Erythroblast (primary cell): ENCODE measurements around the gene SMTNL2.
"Not testable (repeated sequence)": the region's sequence is repeated elsewhere in the genome, so short reads cannot be mapped to it uniquely, and the experiment has no call there.

Source experiments
- DNase-seq, 2 experiments: peaks; one replicate each; lab custom pipeline; 2025; lab: John Stamatoyannopoulos, UW
- GATA1 ChIP-seq: IDR thresholded peaks from 2 replicates; pipeline ENCODE4 v1.6.1; 2011; ENCODE audit warnings: low read depth, mild to moderate bottlenecking, control low read depth, low read length, moderate library complexity
- POLR2A ChIP-seq: IDR thresholded peaks from 2 replicates; pipeline ENCODE4 v1.6.1; 2011; ENCODE audit warnings: mild to moderate bottlenecking, low read length

Gene SMTNL2

GRCh38 chr17:4601326-4601725, 17.0 kb downstream of the SMTNL2 start:
- no peak for TF ChIP-seq GATA1
- TF ChIP-seq POLR2A: no peak
- no peak for DNase-seq

- TF ChIP-seq GATA1 (no peak), POLR2A (no peak)
- DNase-seq: no peak
These were observed 17.7 kb downstream of the SMTNL2 start for GRCh38 chr17:4602041-4602440.

DNA sequence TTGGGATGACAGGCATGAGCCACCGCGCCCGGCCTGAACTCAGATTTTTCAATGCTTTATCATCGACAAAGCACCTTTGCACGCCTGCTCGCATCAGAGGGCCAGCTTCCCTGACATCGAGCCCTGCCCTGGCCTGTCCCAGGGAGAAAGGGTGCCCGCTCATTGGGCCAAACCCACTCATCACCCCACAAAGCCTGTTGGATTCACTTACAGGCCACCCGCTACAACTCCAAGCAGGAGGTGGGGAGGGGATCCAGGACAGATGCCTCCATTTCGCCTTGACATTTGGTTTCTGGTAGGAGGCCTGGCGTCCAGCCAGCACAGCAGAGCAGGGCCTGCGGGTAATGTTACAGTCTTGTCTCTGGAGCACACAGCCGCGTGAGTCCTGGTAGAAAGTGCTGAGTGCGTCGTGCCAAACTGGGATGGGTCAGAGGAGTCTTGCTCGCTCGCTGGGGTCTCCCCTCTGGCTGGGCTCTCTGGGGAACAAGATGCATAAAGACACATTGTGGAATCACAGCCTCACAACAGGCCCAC, 19.8 kb downstream of the SMTNL2 start:
- no peak for DNase-seq
- TF ChIP-seq POLR2A: no peak

DNA sequence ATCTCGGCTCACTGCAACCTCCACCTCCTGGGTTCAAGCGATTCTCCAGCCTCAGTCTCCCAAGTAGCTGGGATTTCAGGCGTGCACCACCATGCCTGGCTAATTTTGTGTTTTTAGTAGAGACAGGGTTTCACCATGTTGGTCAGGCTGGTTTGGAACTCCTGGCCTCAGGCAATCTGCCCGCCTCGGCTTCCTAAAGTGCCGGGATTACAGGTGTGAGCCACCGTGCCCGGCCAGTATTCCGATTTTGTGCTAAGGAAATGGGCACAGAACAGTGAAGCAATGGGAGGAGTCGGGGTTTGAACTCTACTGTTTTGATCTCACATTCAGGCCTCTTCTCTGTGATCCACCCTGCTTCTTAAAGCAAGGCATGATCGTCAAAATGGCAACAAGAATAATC, 20.4 kb downstream of the SMTNL2 start:
- not testable (repeated sequence) for DNase-seq

- TF ChIP-seq GATA1 (no peak), POLR2A (no peak)
- DNase-seq: no peak
These were observed 21.5 kb downstream of the SMTNL2 start for GRCh38 chr17:4605826-4606225.

DNA sequence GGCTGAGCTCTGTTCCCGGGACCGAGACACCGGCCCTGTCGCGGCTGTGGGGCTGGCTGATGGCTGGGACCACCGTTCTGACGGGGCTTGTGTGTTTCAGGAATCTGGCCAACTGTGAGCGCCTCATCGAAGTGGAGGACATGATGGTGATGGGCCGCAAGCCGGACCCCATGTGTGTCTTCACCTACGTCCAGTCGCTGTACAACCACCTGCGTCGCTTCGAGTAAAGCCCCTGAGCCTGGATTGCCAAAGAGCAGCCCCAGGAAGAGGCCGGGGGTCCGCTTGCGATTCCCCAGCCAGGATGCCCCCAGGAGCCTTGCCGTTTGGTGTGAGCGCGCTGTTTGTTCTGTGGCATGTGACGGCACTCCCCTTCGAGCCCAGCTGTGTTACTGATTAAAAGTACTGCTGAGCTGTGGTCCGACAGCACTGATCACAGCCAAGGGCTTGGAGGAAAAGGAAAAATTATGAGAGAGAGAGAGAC, 23.0 kb downstream of the SMTNL2 start:
- TF ChIP-seq POLR2A (no peak), GATA1 (no peak)
- no peak for DNase-seq

GRCh38 chr17:4607773-4608187, 23.5 kb downstream of the SMTNL2 start:
- peak; percentile 33 to 53 for DNase-seq
- TF ChIP-seq GATA1: no peak
- no peak for TF ChIP-seq POLR2A

DNA sequence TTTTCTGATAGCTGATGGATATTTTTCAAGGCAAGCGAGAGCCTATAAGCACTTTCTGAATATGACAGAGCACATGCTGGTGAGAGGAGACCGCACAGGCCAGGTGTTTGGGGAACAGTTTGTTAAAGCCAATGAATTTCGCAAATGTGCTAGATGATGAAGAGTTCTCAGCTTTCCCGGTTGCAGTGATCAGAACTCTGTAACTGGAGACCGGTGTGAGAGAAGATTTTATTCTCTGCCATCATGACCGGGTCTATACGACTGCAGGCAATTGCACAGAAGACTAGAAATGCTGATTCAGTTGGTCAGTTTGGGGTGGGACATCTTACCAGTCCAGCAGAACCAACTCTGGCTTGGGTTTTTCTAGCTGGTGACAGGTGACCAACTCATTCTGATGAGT, 25.4 kb downstream of the SMTNL2 start:
- TF ChIP-seq GATA1 (no peak), POLR2A (no peak)

GRCh38 chr17:4610162-4610561, 25.8 kb downstream of the SMTNL2 start:
- TF ChIP-seq GATA1: no peak
- no peak for TF ChIP-seq POLR2A

More for the DNA sequence above, 25.4 kb downstream of the SMTNL2 start:
- DNase-seq: no peak

DNA sequence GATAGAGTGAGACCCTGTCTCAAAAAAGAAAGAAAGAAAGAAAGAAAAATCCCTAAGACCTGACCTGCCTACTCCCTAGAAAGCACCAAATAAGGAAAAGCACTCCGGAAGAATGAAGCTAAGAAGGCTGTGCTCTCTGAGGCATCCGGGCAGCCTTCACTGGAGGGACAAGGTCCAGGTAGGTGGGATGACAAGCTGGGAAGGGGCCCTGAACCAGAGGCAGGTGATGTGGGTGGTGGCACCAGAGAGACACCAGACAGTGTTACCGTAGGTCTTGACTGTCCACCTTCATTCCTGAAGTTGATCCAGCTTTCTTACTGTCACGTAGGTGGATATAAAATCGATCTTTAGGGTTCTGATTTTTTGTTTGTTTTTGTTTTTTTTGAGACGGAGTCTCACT, 26.3 kb downstream of the SMTNL2 start:
- no peak for DNase-seq
- no peak for TF ChIP-seq POLR2A
- no peak for TF ChIP-seq GATA1

More at GRCh38 chr17:4610162-4610561, 25.8 kb downstream of the SMTNL2 start:
- DNase-seq: no peak

- TF ChIP-seq GATA1 (no peak), POLR2A (no peak)
- no peak for DNase-seq
These were observed 32.1 kb downstream of the SMTNL2 start for GRCh38 chr17:4616476-4616875.

- TF ChIP-seq POLR2A (no peak), GATA1 (no peak)
- DNase-seq: no peak
These were observed 32.8 kb downstream of the SMTNL2 start for GRCh38 chr17:4617090-4617489.

DNA sequence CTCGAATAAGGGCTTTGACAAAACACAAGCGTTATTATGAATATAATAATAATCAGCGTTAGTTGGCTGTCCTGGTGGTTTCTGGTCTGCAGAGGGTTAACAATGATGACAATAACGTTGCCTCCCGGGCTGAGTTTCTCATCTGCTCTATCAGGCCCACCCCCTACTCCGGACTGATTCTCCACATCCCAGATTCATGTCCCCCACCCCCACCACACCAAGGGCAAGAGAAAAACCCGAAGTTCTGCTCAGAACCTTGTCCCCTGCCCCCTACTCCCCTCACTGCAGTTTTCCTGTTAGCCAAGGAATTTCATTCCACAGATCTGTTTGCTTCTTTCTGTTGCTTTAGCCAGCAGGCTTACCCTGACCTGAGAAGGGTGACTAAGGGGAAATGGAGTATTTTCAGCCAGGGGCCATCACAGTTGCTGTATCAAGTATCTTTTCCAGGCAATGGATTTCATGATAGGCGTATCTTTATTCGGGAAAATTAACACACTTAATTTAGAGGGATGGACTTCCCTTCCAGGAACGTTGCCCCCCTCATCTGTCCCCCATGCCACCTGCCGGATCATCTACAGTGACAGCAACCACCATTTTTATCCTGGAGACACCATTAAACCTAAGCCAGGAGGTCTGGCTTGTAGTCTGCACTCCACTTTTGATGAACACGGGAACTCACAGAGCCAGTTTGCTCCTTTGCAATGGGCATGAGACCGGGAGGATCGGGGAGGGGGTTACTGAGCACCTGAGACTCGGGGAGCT, 33.4 kb downstream of the SMTNL2 start:
- DNase-seq: no peak
- TF ChIP-seq POLR2A (no peak), GATA1 (no peak)

DNA sequence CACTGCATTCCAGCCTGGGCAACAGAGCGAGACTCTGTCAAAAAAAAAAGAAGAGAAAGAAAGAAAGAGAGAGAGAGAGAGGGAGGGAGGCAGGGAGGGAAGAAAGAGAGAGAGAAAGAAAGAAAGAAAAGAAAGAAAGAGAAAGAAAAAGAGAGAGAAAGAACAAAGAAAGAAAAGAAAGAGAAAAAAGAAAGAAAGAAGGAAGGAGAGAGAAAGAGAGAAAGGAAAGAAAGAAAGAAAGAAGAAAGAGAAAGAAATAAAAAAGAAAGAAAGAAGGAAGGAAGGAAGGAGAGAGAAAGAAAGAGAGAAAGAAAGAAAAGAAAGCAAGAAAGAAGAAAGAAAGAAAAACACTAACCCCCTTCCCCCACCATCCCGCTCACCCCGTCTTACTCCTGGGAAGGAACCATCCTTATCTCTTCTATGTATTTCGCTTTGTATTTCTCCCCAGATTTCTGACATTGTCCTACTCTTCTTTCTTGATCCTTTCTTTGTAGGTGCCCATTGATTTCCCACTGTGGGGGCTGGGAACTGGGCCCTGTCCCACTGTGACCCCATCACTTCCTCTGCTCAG, 36.3 kb downstream of the SMTNL2 start:
- no peak for DNase-seq
- TF ChIP-seq GATA1: no peak
- no peak for TF ChIP-seq POLR2A
